ENCODE data around the gene NKG7.

Gene NKG7

DNA sequence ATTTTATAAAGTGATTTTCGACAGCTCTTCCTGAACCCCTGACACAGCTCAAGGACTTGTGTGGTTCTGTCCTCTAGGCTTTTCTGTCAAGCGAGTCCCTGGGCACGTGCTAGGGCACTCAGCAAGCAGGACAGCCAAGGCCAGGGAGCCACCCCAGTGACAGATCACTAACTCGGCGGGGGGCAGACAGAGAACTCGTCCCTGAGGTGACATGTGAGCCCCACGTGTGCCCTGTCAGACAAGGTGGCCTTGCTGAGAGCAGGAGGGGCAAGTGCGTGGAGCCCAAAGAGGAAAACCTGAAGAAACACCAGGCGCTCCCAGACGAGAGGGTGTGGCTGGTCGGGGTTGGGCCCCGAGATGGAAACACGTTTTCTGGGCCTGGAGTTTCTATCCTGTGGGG is 11.2 kb downstream of the NKG7 start:
- no peak for DNase-seq (ENCODE audit: low spot score)

DNA sequence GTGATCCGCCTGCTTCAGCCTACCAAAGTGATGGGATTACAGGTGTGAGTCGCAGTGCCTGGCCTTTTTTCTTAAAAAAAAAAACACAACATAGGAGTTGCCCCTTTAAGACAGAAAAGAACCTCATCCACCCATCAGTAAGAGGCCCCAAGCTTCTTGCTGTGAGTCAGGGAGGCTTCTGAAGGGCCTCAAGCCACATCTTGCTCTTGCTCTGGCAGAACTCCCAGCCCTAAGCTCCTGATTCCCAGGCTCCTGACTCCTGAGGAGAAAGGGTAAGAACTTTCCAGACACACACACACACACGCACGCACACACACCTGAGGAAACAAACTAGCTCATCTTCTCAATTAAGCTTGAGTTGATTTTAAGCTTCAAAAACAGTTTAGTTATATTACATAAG is 13.2 kb downstream of the NKG7 start:
- DNase-seq (ENCODE audit: low spot score), result no peak

DNA sequence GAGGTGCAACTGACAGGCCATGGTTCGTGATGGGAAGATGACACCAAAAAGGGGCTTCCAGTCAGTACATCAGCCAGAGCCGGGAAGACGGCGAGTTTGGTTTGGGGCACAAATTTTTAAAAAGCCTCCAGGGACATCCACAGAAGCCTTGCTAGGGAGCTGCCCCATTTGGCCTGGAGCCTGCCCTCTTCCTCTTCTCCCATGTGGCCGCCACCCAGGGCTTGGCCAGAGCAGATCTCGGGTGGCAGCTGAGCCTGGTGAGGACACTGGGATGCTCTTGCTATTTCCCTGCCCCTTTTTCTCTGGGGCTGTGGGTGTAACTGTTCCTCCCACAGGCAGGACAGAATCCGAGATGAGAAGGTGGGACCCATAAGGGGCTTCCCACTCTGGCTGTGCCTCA is 14.5 kb downstream of the NKG7 start:
- no peak for DNase-seq (ENCODE audit: low spot score)

DNA sequence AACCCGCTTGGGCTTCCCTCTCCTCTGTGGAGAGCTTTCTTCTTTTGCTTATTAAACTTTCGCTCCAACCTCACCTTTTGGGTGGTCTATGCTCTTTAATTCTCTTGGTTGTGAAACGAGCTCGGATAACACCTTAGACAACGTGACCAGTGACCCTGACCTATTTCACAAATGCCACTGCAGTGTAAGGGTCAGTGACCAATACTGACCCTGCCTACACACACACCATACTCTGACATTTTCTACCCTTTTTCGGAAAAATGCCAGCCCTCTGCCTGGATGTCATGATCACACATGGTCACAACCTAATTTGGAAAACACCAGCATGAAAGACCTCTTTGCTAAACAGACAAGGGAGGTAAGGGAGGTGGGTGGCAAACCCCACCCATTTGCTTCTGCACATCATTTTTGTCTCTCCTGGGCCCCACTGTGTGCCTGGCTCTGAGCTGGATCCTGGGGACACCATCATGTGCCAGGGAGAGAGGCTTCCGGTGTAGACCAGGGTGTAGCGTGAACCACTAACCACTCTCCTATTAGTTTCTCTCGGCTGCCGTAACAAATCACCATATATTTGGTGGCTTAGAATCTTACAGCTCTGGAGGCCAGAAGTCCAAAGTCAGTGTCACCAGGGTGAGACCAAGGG is 16.2 kb downstream of the NKG7 start:
- DNase-seq (ENCODE audit: low spot score), result no peak

DNA sequence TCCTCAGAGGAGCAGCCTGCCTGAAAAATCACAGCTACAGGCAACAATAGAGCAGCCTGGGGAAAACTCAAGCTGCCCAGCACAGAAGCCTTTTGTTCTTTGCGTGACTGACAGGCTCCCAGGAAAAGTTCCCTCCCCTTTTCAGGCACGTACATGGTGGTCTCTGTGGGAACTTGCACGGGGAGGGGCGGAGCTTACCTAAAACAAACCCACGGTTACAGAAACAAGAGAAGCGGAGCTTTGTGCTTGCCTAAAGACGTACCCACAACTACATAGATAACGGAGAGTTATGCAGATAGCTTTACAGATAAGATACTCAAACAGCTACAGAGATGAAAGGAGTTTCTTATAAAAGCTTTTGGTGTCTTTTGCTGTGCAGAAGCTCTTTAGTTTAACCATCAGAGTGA is 17.7 kb downstream of the NKG7 start:
- peak; percentile 25 for DNase-seq (ENCODE audit: low spot score)

DNA sequence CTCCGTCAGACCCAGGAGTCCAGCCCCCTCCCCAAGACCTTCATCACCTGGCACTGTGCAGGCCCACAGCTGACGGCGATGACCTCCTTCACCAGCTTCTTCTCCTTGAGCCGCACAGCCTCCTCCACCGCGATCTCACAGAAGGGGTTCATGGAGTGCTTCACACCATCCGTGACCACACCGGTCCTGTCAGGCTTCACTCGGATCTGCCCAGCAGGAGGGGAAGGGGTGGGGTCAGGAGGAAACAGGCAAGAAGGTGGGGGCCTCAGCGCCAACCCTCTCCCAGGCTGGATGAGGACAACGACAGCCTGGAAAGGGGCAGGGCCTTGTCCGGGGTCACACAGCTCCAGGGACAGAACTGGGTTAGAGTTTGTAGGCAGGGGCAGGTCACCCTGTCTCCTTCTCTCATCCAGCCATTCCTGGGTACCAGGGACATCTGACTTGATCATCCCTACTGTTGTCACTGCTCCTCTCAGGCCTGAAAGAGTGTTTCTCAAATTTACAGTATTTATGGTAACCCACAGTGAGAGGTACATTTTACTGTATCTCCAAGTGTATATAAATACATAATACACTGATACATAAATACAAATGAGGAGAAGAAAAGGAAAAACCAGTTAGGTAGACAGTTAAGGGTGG is 18.2 kb downstream of the NKG7 start:
- no peak for DNase-seq (ENCODE audit: low spot score)

GRCh38 chr19:51352783-51353360 is 19.6 kb downstream of the NKG7 start:
- DNase-seq (ENCODE audit: low spot score), result no peak

DNA sequence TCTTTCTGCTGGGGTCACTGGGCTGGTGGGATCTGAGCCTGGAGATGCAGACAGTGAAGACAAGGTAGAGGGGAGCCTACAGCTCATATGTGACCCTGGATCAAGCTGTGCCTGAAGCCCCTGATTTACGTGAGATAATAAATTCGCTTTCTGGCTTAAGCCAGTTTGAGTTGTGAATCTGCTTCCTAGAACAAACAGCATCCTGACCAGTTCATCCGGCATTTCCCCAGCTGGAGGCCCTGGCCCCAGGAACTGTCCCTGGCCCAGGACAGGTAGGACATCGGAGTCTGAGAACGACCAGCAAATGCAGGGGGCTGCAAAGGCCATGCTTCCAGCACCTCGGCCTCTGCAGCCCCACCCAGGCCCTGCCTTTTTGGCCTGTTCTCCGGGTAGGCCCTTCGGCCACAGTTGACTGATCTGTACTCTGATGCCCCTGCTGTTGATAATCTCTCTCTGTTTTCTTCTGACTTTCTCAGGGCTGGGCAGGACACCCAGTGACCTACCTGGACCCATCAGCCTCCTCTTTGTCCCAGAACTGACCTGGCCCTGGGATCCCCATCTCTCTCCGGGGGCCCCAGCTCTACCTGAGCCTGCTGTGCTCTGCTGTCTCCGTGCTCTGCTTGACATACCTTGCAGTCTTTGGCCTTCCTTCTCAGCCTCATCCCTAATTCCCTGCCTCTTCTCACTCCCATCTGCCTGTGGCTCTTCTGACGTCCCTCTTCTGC is 21.0 kb downstream of the NKG7 start:
- DNase-seq (ENCODE audit: low spot score), result no peak

- no peak for DNase-seq (ENCODE audit: low spot score)
Measured at GRCh38 chr19:51347209-51347928, 25.1 kb downstream of the NKG7 start.

DNA sequence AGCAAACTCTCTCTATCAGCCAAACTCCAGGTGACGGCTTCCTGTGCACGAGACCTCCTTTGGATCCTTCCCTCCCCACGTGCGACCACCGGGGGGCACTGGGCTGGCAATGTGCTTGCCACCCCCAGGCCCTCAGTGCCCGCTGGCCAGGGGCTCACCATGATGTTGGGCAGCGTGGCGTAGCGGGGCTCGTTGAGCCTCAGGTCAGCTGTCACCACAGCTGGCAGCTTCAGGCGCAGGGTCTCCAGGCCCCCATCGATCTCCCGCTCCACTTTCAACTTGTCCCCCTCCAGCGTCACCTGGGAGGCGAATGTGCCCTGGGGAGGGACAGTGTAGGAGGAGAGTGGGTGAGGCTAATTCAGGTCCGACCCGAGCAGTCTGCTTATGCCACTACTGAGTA is 25.7 kb downstream of the NKG7 start:
- no peak for DNase-seq (ENCODE audit: low spot score)

GRCh38 chr19:51345076-51345620 is 27.3 kb downstream of the NKG7 start:
- no peak for DNase-seq (ENCODE audit: low spot score)

DNA sequence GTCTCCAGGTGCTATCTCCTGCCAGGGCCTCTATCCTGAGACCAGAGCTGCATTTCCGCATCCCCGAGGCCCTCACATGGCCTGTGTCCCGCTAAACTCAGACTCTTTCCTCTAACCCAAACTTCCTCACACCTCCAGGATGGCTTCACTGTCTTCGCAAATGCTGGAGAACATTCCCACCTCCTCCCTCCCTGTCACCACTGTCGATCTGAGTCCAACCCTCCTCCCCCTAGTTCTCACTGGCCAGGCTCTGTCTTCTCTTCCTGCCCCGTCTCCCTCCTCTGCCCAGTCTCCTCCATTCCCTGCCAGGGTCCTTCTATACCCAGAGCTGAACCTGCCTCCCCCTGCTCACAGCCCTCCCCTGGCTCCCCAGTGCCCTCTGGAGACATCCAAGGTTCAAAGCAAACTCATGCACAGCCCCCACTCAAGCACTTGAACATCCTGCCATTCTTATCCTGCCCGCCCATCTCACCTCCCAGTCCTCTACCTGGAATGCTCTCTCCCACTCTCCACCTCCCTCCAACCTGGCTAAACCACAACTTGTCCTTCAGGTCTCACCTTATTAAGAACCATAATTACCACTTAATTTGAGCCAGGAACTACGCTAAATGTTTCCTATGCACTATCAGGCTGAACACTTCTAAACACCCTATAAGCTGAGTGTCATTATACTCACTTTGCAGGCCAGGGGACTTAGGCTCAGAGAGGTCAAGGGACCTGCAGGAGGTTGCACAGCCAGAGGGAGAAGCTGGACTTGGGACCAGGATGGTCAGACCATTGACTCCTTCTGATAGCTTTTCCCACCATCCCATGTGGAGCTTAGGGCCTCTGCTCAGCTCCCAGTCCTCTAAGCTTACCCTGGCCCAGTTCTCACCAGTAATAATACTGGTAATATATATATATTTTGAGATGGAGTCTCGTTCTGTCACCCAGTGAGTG is 29.6 kb downstream of the NKG7 start:
- no peak for DNase-seq (ENCODE audit: low spot score)

DNA sequence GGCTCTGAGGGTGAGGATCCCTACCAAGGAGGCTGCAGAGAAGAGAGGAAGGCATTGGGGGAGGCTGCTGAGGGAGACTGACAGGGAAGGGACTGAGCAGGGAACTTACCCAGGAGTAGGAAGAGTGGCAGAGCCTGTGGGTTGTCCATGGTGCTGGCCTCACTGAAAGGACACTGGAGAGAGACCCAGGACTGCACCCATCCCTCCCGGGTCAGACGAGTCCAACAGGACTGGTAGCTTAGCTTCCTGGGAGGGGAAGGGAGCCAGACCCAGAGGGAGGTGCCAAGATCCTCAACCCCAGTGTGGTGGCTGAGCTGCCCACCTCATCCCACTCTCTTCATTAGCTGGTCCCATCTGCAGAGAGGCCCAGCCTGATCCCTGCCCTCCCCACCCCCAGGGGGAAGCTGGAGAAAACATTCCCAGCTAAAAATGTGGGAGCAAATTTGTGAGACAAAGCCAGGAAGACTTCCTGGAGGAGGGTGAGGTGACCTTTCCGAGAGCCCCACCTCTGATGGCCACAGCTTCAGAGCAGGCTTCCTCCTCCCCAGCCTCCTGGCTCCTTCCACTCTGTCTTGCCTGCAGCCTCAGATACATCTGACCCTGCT is 30.4 kb downstream of the NKG7 start, which contains the start of gene VSIG10L:
TSS of gene VSIG10L (minus strand) at position 164 of the 605 bp plus-strand sequence. CDS start at position 149, 15 bp downstream.
- no peak for DNase-seq (ENCODE audit: low spot score)

DNA sequence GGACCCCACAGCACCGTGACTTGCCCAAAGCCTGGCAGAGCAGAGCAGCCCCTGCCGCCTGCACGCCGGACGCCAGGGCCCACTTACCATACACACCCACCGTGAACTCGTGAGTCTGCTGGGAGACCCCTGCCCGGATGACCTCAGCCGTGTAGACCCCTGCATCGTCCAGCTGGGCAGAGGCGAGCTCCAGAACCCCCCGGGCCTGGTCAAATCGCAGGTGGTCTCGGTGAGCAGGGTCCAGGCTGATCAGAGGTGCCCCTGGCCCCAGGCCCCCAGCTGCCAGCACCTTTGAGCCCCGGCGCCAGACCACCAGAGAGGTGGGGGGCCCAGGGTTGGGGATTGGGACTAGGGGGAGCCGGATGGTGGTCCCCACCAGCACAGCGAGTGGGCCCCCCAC is 31.4 kb downstream of the NKG7 start:
- DNase-seq (ENCODE audit: low spot score), result no peak

- DNase-seq (ENCODE audit: low spot score), result peak; percentile 90
Measured at GRCh38 chr19:51339687-51340656, 32.5 kb downstream of the NKG7 start.

- DNase-seq (ENCODE audit: low spot score), result no peak
Measured at GRCh38 chr19:51339313-51339686, 33.2 kb downstream of the NKG7 start.

- DNase-seq (ENCODE audit: low spot score), result peak; percentile 80
Measured at GRCh38 chr19:51338563-51339312, 33.7 kb downstream of the NKG7 start.

DNA sequence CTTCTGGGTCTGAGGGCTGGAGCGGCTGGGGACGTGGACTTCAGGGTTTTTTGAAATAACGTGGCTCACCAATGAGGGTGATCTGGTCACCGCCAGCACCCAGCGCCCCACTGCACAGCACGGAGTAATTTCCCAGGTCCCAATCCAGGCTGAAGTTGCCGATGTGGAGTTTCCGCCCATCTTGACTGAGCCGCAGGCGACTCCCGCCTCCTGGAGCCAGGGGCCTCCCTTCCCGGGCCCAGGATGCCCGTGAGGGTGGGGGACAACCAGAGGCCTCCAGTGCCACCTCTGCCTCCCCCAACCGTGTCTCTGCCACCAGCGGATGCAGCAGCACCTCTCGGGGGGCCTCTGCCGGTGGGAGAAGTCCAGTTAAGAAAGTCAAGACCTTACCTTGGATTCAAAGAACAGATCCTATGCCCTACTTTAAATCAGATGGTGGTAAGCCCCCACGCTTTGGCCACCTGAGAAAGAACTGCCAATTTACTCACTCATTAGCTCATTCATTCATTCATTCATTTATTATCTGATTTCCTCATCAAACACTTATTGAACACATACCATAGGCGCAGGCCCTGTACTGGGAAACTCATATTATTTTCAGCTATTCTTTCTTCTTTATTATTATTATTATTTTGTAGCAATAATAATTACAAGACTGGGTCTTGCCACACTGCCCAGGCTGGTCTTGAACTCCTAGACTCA is 34.4 kb downstream of the NKG7 start:
- DNase-seq (ENCODE audit: low spot score), result no peak

All from CD4-positive, alpha-beta T cell treated with Interleukin-6 at 100 ng/mL for 8 hours (primary cell).